KMS-11 (cell line): ENCODE results near the gene RING1.

Source experiments
- H2AFZ ChIP-seq: fragments of 200-600 bp; sonication (generic); 2 replicates; pipeline ENCODE4 v1.6.1; 2016; ENCODE audit warnings: antibody characterized with exemption, mixed run types, low read depth
- H3K27ac ChIP-seq: fragments of 200-600 bp; sonication (generic); 2 replicates; pipeline ENCODE4 v1.6.1; 2016; ENCODE audit warnings: mild to moderate bottlenecking, mixed run types
- H3K27me3 ChIP-seq: fragments of 200-600 bp; sonication (generic); 2 replicates; pipeline ENCODE4 v1.6.1; 2017; ENCODE audit warnings: mild to moderate bottlenecking, low read depth, mixed run types, moderate library complexity; ENCODE audit not compliant: insufficient read depth
- H3K36me3 ChIP-seq: fragments of 200-600 bp; sonication (generic); 2 replicates; pipeline ENCODE4 v1.6.1; 2017; ENCODE audit warnings: mild to moderate bottlenecking, mixed run types; ENCODE audit not compliant: insufficient read depth
- H3K4me1 ChIP-seq: fragments of 200-600 bp; sonication (generic); 2 replicates; pipeline ENCODE4 v1.6.1; 2016; ENCODE audit warnings: mild to moderate bottlenecking, low read depth, mixed run types; ENCODE audit not compliant: poor library complexity, severe bottlenecking
- H3K4me2 ChIP-seq: fragments of 200-600 bp; sonication (generic); 2 replicates; pipeline ENCODE4 v1.7.0; 2016; ENCODE audit warnings: mild to moderate bottlenecking, mixed run types
- H3K4me3 ChIP-seq: fragments of 200-600 bp; sonication (generic); IDR thresholded peaks from 2 replicates; pipeline ENCODE4 v1.6.1; 2017; ENCODE audit warnings: low read depth, low read length, mixed read lengths; ENCODE audit not compliant: insufficient read depth
- H3K79me2 ChIP-seq: fragments of 200-600 bp; sonication (generic); 2 replicates; pipeline ENCODE4 v1.6.1; 2016; ENCODE audit warnings: low read depth, mixed run types; ENCODE audit not compliant: insufficient read depth
- H3K9ac ChIP-seq: fragments of 200-600 bp; sonication (generic); 2 replicates; pipeline ENCODE4 v1.6.1; 2016; ENCODE audit warnings: mild to moderate bottlenecking, mixed run types
- H4K20me1 ChIP-seq: fragments of 200-600 bp; sonication (generic); 2 replicates; pipeline ENCODE4 v1.6.1; 2016; ENCODE audit warnings: mild to moderate bottlenecking, mixed run types; ENCODE audit not compliant: insufficient read depth
- TF ChIP-seq, protein P1 (sequence below): fragments of 200-600 bp; sonication (generic); conservative IDR thresholded peaks from 2 replicates; pipeline ENCODE4 v1.6.1; 2017; ENCODE audit warnings: low read depth, mild to moderate bottlenecking, antibody characterized with exemption, low read length, moderate library complexity, mixed read lengths

Gene RING1

DNA sequence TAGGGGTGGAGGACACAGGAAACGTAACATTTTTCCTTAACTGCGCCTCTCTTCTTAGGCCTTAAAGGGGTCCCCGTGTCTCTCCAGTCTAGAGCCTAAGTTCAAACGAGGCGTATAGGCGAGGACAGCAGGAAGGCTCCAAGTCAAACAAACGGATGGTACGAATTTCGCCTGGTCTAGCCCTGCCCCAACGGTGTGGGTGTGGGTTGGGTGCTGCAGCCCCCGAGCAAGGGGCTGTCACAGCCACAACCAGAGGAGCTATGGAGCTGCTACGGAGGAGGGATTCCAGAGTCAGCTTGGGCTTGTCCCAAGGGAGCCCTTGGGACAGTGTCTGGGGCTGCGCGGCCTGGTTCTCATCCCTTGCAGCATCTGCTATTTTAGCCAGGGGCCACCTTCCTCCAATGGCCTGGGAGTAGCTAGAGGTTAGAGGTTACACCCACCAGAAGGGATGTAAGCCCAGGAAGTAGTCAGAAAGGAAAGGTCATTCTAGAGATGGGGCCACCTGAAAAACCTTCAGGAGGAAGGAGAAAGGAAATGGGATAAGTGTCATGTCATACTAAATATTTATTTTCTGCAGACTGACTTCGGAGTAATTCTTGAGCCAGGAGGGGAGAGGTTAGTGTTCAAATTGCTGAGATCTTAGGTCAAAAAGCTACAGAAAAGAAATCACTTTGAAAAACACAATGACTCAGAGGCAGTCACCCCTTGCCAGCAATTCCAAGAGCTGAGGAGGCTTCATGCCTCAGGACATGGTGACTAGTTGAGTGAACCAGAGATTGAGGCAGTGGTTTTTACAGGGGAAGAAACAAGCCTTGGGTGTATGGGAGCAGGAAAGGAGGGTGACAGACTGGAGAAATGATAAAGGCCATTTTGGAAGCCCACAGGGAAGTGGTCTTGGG lies 41.7 kb downstream of the RING1 start:
- H3K36me3 ChIP-seq = no peaks in the 10 kb centered on the region
- peak overlapping the region; percentile 59 for H3K27ac ChIP-seq
- TF ChIP-seq, protein P1, sequence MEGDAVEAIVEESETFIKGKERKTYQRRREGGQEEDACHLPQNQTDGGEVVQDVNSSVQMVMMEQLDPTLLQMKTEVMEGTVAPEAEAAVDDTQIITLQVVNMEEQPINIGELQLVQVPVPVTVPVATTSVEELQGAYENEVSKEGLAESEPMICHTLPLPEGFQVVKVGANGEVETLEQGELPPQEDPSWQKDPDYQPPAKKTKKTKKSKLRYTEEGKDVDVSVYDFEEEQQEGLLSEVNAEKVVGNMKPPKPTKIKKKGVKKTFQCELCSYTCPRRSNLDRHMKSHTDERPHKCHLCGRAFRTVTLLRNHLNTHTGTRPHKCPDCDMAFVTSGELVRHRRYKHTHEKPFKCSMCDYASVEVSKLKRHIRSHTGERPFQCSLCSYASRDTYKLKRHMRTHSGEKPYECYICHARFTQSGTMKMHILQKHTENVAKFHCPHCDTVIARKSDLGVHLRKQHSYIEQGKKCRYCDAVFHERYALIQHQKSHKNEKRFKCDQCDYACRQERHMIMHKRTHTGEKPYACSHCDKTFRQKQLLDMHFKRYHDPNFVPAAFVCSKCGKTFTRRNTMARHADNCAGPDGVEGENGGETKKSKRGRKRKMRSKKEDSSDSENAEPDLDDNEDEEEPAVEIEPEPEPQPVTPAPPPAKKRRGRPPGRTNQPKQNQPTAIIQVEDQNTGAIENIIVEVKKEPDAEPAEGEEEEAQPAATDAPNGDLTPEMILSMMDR = no peak
- H3K4me3 ChIP-seq = no peak overlapping the region
- H3K4me1 ChIP-seq = peaks cover 9% of the 10 kb centered on the region
- no peaks in the 10 kb centered on the region for H3K79me2 ChIP-seq
- peak overlapping the region; percentile 61 for H3K4me2 ChIP-seq
- no peaks in the 10 kb centered on the region for H4K20me1 ChIP-seq
- peak overlapping the region; percentile 44; the same call in 1 of the 2 replicates for H2AFZ ChIP-seq
- H3K27me3 ChIP-seq = no peaks in the 10 kb centered on the region
- peak overlapping the region; percentile 73 for H3K9ac ChIP-seq

DNA sequence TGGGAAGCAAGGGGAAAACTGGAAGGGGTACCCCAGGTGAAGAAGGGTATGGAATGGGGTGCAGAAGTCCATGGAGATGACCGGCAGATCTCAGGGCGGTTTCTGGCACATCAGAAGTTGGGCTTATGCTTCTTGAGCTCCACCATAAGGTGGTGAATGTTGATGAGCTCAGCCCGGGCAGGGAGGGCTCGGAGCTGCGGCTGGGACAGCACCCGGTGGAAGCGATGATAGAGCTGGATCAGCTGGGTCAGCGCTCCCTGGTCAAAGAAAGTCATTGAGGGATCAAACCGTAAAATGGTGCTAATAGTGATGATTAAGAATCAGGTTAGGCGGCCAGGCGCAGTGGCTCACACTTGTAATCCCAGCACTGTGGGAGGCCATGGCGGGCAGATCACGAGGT lies 42.4 kb downstream of the RING1 start:
- Histone ChIP-seq H3K36me3 (no peaks in the 10 kb centered on the region), H2AFZ (no peak overlapping the region), H3K4me3 (no peak overlapping the region), H3K27ac (no peak overlapping the region), H4K20me1 (no peaks in the 10 kb centered on the region), H3K9ac (no peak overlapping the region), H3K79me2 (no peaks in the 10 kb centered on the region), H3K4me2 (peak overlapping the region; percentile 61; the same call in 1 of the 2 replicates), H3K27me3 (no peaks in the 10 kb centered on the region), H3K4me1 (peaks cover 9% of the 10 kb centered on the region)
- TF ChIP-seq, protein P1 = no peak

DNA sequence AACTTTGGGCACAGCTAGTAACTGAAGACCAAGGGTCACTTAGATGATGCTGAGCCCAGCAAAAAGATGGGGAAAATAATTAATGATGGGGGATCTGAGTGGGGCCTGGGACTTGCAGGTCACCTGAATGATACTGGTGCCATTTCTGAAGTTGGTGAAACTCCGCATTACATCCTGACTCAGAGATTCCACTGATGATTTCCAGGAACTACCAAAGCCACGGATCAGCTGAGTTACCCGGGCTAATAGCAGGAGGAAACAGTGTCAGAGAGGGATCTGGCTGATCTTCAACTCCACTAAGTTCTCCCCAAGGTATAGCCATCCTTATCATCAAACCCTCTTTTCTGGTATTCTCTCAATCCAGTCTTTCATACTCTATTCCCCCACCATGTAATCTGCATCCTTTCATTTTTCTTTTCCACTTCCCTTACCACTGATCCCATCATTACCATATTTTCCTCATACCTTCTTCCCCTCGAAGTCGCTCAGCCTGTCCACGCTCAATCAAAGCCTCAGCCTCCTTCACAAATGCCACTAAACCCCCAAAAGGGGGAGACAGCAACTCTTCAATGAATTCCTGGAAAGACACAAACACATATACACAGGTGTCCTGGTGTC lies 43.2 kb downstream of the RING1 start:
- TF ChIP-seq, protein P1 = no peak
- Histone ChIP-seq H4K20me1 (no peaks in the 10 kb centered on the region), H3K4me1 (peaks cover 9% of the 10 kb centered on the region), H3K9ac (no peak overlapping the region), H2AFZ (no peak overlapping the region), H3K27me3 (no peaks in the 10 kb centered on the region), H3K79me2 (no peaks in the 10 kb centered on the region), H3K4me3 (no peak overlapping the region), H3K4me2 (no peak overlapping the region), H3K27ac (no peak overlapping the region), H3K36me3 (no peaks in the 10 kb centered on the region)

DNA sequence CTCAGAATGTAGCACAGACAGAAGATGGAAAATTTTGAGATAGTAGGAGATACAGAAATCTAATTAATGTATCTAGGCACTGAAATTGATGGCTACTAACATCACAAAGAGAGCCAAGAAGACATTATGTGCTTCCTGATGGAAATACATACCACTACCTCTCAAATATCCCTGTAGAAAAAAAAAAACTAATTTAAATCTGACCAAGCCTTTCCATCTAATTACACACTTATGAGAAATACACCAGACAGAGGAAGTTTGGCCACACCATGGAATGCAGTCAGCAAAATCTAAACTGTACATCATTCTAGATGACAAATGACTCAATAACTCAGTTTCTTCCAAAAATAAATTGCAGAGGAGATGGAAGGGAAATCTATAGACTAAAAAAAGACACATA lies 44.5 kb downstream of the RING1 start:
- Histone ChIP-seq H3K79me2 (no peaks in the 10 kb centered on the region), H3K27ac (no peak overlapping the region), H3K36me3 (no peaks in the 10 kb centered on the region), H3K9ac (no peak overlapping the region), H2AFZ (no peak overlapping the region), H3K4me2 (no peak overlapping the region), H3K4me1 (peaks cover 9% of the 10 kb centered on the region), H4K20me1 (no peaks in the 10 kb centered on the region), H3K4me3 (no peak overlapping the region), H3K27me3 (no peaks in the 10 kb centered on the region)
- TF ChIP-seq, protein P1 = no peak
